NCI-H748 (cell line): Measurements from ENCODE around the gene ITGBL1.

Experiments
- DNase-seq: peaks from one replicate; lab custom pipeline; 2025; ENCODE audit not compliant: unreplicated experiment; lab: John Stamatoyannopoulos, UW

Gene ITGBL1, protein sequence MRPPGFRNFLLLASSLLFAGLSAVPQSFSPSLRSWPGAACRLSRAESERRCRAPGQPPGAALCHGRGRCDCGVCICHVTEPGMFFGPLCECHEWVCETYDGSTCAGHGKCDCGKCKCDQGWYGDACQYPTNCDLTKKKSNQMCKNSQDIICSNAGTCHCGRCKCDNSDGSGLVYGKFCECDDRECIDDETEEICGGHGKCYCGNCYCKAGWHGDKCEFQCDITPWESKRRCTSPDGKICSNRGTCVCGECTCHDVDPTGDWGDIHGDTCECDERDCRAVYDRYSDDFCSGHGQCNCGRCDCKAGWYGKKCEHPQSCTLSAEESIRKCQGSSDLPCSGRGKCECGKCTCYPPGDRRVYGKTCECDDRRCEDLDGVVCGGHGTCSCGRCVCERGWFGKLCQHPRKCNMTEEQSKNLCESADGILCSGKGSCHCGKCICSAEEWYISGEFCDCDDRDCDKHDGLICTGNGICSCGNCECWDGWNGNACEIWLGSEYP

DNA sequence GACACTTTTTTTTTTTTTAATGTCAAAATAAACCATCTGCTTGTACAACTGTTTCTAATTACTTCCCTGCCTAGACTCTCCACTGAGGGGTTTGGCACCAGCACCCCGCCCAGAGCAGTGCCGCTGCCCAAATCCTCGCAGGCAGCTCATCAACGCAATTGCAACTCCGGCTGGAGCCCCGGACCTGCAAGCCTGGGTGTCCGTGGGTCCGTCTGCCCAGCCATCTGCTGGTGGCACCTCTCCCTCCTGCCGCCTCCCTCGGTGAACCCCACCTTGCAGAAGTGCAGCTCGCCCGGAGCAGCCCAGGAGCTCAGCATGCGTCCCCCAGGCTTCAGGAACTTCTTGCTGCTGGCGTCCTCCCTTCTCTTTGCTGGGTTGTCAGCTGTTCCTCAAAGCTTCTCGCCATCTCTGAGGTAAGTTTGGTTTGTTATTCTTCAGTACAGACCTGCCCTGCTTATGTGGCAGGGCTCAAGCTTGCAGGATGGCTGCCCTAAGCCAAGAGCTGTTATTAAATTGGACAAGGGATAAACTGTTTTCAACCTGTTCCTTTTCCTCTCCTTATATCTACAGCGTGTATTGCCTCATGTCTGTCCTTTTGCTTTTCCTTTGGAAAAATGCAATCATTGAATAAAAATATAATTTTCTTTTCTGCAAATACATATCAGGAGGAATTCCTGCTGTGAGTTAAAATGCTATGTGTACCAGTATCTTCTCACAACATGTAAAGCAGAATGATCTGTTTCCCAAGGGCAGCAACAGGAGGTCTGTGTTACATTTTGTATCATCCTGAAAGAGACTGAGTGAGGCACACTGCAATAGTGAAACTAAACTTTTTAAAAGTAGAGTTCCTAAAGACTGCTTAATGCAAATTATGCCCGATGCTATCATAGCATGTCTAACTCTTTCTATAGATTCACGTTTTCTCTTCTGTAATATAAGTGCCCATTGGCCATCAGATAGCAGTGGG, at the start of gene ITGBL1:
Gene ITGBL1, plus strand, starts transcription at position 157 of the 967 bp plus-strand sequence. Its CDS starts 159 bp downstream, at position 316.
- DNase-seq: no peak

- DNase-seq: no peak
Observed at GRCh38 chr13:101406791-101407190, 45.7 kb upstream of the ITGBL1 start.

DNA sequence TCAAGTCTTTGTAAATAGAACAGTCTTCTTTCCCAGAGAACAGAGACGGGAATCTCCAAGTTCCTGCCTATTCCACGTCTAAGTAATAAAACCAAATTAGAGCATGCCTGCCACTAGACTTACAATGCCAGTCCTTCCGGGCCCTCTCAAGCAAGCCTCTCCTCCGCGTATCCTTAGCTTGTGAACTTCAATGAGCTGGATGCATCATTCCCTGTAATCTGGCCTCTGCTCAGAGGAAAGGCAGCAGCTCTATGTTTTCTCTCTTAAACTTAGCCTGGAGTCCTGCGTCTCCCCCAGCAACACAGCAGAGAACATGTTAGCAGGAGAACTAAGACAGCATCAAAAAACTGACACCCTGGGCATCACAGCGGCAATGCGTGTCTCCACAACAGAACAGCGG, 44.3 kb upstream of the ITGBL1 start:
- DNase-seq: no peak

- no peak for DNase-seq
Observed at GRCh38 chr13:101408992-101409656, 43.4 kb upstream of the ITGBL1 start.

DNA sequence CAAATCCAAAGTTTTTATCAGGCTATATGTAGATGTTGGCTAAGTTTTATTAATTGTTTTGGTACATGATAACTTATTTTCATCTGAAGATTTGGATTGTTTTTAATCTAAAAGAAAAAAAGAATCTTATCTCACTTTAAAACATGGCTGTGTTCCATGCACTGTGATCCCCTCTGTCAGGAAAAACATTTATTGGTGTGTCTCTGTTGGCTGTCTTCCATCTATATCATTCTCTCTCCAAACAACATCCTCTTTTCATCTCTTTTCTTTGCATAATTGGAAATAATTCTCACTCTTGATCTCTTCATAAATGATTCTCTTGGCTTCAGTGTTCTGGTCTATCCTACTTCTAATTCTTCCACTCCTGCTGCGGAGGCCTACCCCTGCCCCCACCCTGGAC, 40.4 kb upstream of the ITGBL1 start:
- DNase-seq: no peak

GRCh38 chr13:101415358-101416174, 36.9 kb upstream of the ITGBL1 start:
- peak; percentile 52 for DNase-seq

GRCh38 chr13:101416181-101417042, 36.1 kb upstream of the ITGBL1 start, which contains the start of gene NALCN:
Gene NALCN, minus strand, starts transcription at chr13:101416508. Its CDS starts 17,382 bp downstream, at chr13:101399126.
- peak; percentile 68 for DNase-seq

DNA sequence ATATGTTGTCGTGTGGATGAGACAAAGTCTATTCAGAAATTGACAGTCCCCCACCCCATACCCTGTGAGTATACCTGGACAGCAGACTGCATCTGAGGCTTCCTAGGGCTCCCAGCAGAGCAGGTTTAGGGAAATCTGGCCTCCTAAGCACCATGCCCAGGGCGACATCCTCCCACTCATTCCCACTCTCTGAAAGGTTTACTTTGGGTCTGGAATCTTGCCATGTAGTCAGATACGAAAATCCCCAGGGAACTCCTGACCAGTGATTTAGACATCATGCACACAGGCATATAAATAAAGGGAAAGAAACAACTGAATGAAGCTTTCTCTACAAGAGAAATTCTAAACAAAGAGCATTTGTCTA, 35.5 kb upstream of the ITGBL1 start:
- peak; percentile 83 for DNase-seq

- DNase-seq: no peak
Observed at GRCh38 chr13:101417501-101417900, 35.0 kb upstream of the ITGBL1 start.

DNA sequence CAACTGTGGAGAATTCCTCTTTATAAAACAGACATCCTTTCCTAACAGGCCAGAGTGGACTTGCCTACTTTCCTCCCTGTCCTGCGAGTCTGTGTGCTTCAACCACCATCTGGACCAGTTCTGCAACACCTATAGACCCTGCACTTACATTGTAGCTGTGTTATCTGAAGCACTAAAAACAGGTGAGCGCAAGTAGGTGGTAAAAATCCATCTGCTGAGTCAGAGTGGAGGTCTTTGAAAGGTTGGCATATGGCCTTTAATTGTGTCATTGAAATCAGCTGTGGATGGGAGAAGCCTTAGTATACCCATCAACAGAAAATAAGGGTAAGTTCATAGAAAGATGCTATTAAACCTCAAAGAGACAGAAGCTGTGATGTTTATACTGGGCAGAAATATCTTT, 28.6 kb upstream of the ITGBL1 start:
- peak; percentile 75 for DNase-seq

- DNase-seq: peak; percentile 74
Observed at GRCh38 chr13:101424381-101425155, 27.9 kb upstream of the ITGBL1 start.

DNA sequence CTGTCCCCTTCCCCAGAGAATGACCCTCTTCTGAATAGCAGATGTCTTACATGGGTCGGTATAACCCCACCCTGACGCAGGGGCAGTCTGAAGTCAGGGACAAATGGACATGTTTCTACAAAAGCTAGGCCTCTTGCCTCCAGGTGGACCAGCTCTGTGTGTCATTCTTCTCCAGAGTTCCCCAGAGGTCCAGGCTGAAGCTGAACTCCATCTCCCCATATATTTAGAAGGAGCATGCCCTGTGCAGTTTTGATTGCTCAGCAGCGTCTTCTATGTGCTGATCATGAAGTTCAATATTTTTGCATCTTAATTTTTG, 27.4 kb upstream of the ITGBL1 start:
- no peak for DNase-seq

GRCh38 chr13:101425623-101426022, 26.9 kb upstream of the ITGBL1 start:
- no peak for DNase-seq

DNA sequence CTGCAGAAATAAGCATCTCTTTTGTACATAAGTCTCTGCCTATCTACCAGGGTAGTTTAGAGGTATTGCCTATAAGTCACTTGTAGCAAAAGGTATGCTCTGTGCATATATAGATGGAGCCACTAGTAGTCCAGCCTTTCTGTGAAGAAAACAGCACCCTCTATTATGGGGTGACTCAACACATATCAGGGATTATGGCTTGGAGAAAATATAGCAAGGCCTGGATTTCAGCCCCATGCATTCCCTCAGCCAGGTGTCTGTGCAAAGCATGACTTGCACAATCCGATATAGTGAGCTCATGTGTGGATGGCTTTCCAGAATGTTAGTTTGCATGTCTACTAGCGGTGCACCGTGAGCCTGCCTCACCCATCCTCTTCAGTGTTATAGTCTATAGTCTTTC, 22.7 kb upstream of the ITGBL1 start:
- no peak for DNase-seq

- DNase-seq: no peak
Observed at GRCh38 chr13:101433895-101434294, 18.6 kb upstream of the ITGBL1 start.

DNA sequence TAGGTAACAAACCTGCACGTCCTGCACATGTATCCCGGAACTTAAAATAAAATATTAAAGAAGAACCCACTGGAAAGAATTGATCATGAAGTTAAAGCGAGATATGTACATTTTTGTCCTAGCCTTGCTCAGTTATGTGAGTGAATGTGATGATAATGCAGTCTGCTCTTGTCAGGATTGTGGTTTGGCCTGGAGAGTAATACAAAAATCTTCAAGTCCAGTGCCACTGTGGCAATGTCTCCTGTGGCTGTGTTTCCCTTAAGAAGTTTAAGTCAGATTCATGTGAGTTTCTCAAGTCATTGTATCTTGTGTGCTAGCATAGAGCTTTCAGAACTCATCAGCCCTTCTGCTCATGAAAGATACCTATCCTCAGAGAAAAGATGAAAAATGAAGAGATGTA, 18.0 kb upstream of the ITGBL1 start:
- no peak for DNase-seq

DNA sequence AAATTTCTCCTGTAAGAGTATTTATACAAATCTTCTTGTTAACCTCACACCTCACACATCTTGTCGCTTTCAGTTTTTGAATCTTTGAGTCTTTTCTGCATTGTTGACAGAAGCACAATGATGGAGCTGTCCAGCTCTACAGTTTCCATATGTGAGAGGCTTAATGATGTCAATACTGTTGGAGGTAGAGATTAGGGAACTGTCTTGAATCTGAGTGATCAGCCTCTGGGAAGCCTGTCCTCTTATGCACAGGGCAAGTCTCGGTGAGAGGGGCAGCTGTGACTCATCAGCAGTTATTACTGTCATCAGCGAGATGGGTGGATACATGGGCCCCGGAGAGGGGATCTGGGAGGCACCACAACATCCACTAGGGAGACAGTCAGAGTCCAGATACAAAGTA, 4.6 kb upstream of the ITGBL1 start:
- no peak for DNase-seq
